ENCODE results near the gene PRMT7.

Gene PRMT7

GRCh38 chr16:68350813-68351350, 40.1 kb downstream of the PRMT7 start:
- DNase-seq, result no peak

DNA sequence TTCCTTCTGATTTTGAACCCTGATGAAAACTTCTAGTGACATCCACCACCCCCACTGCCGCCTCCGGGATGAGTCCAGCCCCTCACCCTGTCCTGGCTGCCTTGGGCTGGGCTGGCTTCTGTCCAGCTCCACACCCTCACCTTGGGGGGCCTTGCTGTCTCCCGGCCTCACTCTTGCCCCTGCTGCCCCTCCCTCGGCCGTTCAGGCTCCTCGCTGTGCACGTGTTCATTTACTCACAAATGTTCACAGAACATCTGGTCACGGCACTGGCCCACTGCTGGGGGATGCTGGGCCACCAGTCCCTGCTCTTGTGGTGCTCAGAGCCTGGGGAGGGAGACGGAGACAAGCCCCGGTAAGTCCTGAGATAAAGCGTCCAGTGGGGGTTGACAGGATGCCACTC, 40.6 kb downstream of the PRMT7 start:
- no peak for DNase-seq

DNA sequence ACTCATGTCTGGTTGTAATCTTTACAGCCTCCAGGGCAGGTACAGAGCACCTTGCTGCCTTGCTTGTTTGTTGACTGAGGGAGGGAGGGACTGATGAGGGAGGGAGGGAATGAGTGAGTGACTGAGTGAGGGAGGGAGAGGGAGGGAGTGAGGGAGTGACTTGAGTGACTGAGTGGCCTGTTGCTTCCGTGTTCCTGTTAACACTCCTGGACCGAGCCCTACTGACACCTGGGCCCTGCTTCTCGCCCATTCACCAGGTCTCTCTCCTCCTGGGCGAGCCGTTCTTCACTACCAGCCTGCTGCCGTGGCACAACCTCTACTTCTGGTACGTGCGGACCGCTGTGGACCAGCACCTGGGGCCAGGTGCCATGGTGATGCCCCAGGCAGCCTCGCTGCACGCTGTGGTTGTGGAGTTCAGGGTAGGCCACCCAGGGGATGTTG, 41.2 kb downstream of the PRMT7 start:
- no peak for DNase-seq

DNA sequence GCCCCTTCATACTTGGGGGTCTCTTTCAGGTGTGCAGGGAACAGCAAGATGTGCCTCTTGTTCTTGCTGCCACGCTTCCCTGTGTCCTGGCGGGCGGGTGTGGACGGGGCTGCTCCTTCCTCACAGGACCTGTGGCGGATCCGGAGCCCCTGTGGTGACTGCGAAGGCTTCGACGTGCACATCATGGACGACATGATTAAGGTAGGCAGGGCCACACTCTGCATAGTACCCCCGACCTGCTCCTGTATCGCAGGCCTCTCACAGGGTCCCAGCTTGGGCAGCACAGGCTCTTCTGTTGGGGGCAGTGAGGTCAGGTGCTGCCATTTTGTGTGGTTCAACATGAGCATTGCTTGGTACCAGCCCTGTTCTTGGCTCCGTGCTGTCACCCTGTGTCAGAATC, 42.5 kb downstream of the PRMT7 start:
- no peak for DNase-seq

DNA sequence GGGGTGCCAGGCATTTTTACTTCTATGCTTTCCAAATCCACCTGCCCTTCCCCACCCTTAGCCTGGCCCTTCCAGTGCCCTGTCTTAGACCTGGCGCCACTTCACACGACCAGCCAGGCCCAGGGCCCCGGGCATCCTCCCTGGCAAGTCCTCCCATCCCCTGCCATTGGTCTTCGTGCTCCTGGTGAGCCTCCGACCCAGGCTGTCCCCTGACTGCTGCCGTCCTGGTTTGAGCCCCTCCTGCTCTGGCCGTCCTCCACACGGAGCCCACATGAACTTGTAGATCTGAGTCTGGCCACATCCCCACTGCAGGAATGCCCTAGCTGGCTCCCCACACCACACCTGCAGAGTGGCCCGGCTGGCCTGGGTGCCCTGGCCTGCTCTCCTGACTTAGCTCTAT, 44.0 kb downstream of the PRMT7 start:
- no peak for DNase-seq

DNA sequence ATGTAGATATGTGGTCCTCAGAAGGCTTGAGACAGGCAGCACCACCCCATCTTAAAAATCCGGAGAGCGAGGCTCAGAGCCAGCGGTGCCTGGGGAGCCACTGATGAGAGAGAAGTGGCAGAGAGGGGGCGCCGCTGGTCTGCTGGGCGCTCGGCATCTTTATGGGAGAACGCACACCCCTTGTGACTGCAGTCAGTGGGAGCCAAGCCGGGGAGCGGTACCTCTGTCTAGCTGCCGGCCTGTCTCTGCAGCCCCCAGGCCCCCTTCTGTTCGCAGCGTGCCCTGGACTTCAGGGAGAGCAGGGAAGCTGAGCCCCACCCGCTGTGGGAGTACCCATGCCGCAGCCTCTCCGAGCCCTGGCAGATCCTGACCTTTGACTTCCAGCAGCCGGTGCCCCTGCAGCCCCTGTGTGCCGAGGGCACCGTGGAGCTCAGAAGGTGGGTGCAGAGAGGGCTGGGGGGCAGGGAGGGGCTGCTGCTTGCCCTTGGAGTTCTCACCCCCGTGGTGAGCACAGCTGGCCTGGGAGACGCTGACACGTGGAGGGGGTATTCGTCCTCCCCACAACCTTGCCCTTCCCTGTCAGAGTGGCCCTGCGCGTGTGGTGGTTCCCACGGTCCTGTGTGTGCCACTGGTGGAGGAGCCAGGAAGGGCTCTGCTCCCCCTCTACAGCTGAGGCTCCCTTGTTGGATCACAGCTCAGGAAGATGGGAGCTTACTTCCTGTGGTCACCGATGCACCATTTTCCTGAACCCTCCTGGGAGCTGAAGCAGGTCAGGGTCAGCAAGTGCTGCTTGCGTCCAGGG, 44.8 kb downstream of the PRMT7 start:
- no peak for DNase-seq

GRCh38 chr16:68356249-68356918, 45.6 kb downstream of the PRMT7 start:
- DNase-seq, result peak; percentile 52

GRCh38 chr16:68356919-68357286, 46.1 kb downstream of the PRMT7 start:
- DNase-seq, result no peak

DNA sequence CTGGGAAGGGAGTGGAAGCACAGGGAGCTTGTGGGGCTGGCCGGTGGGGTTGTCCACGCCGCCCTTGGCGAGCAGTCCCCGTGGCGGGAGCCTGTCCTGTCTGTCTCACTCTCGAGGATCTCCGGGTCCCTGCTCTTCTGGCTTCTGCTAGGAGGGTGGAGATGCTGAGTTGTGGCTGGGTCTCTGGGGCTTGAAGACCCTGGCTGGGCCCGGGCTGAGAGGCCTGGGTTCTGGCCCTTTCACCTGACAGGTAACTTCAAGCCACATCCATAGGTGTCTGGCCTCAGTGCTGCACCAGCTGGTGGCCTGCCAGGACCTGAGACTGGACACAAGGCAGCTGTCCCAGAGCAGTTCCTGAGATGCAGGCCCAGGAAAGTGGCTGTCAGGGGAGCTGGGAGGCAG, 46.7 kb downstream of the PRMT7 start:
- DNase-seq, result no peak

GRCh38 chr16:68357923-68358322, 47.1 kb downstream of the PRMT7 start:
- no peak for DNase-seq

DNA sequence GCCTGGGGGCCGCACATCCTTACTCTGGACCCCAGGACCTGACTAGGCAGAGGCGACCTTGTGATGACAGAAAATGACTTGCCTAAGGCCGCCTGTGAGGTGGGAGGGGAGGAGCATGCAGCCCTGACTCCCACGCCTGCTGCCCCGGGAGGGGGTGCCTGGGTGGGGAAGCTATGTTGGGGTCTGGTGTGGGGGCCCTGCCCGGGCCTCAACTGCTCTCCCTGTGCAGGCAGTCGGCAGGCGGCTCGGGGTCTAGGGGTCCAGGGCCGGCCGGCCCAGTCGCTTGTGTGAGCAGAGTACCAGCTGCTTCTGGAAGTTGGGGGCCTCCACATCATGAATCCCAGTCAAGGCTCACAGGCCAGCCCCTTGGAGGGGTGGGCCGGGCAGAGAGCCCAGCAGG, 48.1 kb downstream of the PRMT7 start:
- no peak for DNase-seq

DNA sequence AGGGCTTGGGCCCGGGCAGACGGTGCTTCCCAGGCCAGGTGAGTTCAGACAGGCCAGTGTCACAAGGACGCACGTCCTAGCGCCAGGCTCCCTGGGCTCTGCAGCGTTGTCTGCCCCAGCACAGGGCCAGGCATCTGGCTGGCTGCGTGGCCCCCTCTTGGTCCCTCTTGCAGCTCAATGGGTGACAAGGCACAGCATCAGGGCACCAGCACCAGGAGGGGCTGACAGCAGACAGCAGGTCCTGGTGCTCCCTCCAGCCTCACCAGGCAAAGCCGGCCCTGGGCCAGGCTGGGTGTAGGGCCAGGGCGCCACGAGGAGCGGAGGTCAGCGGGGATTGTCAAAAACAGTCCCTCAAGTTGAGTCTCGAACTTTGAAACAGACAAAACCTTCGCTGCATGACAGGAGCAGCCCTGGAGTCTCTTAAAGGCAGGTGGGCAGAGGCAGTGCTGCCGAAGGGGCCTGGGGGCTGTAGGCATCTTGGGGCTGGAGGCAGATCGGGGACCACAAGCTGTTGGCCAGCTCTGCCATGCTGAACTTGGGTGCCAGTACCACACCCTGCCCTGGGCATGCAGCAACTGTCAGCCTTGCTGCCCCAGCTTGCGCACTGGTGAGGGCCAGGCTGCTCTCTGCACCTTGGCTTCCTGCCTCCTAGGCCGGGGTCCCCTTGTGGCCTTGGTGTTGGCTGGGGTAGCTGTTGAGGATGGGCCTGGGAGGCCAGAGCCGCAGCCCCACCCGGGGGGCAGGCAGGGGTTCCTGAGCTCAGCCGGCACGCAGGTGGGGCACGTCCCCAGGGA, 48.8 kb downstream of the PRMT7 start:
- DNase-seq, result no peak

DNA sequence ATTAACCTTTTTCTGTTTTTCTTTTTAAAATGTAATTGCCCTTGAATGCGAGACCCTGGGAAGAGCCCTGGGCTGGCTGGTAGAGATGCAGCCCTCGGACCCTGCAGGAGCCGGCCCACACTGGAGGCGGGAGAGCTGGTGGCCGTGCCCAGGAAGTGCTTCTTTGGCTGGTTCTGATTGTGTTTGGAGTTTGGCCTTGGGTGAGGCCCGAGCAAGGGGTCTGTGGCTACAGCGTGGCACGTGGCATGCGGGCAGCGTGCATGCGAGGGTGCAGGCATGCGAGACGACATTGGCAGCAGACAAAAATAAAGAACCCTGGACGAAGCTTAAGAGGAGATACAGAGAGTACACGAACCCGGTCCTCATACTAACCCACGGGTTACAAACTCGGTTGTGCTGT, 49.7 kb downstream of the PRMT7 start:
- DNase-seq, result no peak

DNA sequence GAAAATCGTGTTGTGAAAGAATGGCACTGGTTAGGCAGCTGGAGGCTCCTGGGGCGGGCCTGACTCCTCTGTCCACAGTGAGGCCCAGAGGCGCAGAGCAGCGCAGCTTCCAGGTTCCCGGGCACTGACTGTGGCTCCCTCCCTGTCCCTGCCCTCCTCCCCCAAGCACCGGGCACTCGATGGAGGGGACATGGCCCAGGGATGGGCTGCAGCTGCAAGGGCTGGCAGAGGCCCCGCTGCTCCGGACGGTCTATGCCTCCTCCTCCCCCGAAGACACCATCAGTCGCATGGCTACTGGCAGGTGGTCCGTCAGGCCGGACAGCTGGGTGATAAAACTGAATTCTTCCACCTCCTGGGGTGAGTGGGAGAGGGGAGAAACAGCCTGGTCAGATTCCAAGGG, 50.1 kb downstream of the PRMT7 start:
- no peak for DNase-seq

- DNase-seq, result no peak
These were observed 50.7 kb downstream of the PRMT7 start for GRCh38 chr16:68361485-68361884.

DNA sequence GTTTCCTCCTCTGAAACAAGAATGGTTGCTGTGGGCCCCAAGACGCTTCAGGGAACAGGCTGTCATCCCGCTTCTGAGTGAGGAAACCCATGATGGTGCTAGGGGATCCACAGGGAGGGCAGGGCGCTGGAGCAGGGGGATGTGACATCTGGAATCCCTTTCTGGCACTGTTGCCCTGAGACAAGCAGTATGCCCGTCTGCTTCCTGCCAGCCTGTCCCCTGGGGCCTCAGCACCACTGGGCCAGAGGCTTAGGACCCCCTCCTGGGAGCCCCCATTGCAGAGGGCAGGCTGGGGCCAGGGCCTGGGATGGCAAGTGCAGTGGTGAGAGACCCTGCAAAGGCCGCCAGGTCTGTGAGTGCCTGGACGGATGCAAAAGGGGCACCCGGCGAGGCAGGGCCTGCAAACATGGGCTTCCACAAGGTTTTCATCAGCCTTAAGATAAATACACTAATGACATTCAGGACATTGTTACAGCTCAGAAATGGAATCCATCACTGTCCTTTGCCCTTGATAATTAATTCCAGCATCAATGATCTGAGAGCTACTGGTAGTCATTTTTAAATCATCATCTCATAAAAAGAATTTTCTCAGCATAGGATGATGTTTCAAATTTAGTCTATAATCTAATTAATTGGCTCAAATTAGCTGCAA, 51.6 kb downstream of the PRMT7 start:
- no peak for DNase-seq

DNA sequence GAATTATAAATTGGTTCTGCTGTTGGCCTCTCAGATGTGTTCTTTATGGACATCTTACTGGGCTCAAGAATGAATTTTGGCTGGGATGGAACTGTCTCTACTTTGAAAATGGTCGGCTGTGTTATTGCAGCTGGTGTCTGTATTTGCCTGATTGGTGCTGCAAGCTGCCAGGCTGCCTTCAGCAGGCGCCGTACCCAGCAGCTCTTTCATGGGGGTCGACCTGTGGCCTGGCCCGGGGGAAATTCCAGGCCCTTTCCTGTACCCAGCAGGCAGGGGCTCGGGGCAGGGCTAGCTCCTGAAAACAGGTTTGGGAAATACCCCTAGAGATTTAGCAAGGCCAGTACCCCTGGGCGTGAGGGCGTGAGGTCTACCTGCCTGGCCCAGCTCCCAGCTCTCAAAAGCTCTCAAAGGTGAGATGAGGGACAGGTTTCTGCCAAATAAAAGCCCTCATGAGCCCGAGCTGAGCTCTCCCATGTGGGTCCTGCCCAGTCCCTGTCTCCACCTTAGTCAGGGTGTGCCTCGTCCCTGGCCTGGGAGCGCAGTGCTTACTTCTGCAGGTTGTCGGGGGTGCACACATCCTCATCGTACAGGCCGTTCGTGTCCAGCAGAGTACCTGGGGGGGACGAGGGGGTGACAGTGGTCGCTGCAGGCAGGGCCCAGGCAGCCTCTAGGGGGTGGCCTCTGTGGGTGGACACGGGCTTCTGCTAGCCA, 52.3 kb downstream of the PRMT7 start:
- no peak for DNase-seq

GRCh38 chr16:68363658-68364521, 53.1 kb downstream of the PRMT7 start:
- no peak for DNase-seq

DNA sequence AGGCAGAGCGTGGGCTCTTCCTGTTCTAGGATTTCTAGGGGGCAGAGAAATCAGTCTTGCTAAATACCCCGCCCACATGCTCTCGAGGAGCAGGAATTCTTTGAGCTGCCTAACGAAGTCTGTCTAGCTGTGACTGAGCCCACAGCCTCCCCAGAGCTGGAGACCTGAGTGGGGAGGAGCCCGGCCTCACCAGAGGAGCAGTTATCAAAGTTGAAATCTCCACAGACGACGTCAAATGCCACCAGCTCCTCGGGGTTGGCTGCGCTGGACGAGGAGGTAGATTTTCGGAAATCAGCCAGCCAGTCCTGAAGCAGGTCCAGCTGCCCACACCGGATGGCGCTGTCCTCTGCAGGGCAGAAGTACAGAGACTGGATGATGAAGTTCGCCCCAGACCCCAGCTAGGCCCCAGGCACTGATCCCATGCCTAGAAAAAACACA, 53.8 kb downstream of the PRMT7 start:
- no peak for DNase-seq

- no peak for DNase-seq
These were observed 54.5 kb downstream of the PRMT7 start for GRCh38 chr16:68365167-68365817.

- no peak for DNase-seq
These were observed 55.2 kb downstream of the PRMT7 start for GRCh38 chr16:68366062-68366461.

Measured in activated CD8-positive, alpha-beta memory T cell treated with anti-CD3 and anti-CD28 coated beads, Interleukin-2, amount 50 U/mL, for 4 hours (primary cell).